GM12865 (cell line): ENCODE results near the gene GATA5.

Source experiments
- DNase-seq: peaks from one replicate; pipeline ENCODE4 v3.0.0; 2010; ENCODE audit warnings: low read depth
- H3K4me3 ChIP-seq: 2 replicates; pipeline ENCODE4 v1.5.1; 2011; ENCODE audit warnings: mild to moderate bottlenecking, low read depth, low read length, control low read depth
- TF ChIP-seq, protein P1 (sequence below): IDR thresholded peaks from 2 replicates; pipeline ENCODE4 v1.5.1; 2011; ENCODE audit warnings: low read length, control low read depth, low read depth, inconsistent platforms; ENCODE audit not compliant: insufficient read depth; ENCODE audit errors: missing control alignments

Gene GATA5

DNA sequence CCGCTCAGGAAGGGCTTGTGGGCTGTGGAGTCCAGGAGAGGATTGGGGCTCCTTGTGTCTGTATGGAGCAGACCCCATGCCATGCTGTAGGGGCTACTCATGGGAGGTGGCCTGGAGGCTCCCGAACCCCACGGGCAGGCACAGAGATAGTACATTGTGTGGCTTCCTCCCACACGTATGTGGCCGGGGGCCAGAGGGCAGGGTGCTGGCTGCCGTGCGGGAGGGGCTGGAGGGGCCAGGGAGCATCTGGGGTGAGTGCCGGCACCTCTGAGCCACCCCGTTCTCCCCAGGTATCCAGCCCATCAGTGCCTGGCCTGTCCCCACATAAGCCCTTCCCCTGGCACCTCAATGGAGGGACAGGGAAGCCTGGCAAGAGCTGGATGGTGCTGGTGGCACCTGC, 56.0 kb downstream of the GATA5 start:
- no peak overlapping the region for H3K4me3 ChIP-seq
- no peak for DNase-seq
- TF ChIP-seq, protein P1, sequence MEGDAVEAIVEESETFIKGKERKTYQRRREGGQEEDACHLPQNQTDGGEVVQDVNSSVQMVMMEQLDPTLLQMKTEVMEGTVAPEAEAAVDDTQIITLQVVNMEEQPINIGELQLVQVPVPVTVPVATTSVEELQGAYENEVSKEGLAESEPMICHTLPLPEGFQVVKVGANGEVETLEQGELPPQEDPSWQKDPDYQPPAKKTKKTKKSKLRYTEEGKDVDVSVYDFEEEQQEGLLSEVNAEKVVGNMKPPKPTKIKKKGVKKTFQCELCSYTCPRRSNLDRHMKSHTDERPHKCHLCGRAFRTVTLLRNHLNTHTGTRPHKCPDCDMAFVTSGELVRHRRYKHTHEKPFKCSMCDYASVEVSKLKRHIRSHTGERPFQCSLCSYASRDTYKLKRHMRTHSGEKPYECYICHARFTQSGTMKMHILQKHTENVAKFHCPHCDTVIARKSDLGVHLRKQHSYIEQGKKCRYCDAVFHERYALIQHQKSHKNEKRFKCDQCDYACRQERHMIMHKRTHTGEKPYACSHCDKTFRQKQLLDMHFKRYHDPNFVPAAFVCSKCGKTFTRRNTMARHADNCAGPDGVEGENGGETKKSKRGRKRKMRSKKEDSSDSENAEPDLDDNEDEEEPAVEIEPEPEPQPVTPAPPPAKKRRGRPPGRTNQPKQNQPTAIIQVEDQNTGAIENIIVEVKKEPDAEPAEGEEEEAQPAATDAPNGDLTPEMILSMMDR, result no peak

DNA sequence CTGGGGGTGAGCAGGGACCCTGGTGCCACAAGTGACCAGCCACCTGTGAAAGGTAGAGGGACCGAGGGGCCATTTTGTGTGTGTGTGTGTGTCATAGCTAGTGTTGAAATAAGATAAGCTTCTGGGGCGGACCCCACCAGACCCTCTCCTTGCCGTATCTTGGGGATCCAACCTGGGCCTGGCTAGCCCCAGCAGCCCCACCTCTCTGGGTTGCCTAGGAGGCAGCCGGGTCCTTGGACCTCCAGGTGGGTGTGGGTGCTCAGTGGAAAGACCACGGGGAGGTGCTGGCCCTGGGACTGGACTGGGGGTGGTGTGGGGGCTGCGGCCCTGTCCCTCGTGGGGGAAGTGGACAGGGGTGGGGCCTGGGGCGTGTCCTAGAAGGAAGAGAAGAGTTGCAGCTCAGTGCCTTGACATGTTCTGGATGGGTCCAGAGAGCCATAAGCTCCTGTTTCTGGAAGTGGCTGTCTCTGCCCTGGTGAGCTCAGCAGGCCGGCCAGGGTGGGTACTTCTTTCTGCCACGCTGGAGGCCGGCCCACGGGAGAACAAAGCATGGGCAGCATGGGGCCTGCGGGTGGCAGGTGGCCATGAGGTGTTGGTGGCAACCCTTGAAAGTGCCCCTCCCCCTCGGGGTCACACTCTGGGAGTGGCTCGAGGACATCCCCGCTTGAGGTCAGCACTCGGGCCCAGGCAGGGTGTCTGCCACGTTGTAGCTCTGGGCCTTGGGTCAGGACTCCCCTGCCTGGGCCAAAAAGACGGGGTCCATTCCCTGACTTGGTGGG, 56.9 kb downstream of the GATA5 start:
- TF ChIP-seq, protein P1, result no peak
- H3K4me3 ChIP-seq, result no peak overlapping the region
- no peak for DNase-seq

DNA sequence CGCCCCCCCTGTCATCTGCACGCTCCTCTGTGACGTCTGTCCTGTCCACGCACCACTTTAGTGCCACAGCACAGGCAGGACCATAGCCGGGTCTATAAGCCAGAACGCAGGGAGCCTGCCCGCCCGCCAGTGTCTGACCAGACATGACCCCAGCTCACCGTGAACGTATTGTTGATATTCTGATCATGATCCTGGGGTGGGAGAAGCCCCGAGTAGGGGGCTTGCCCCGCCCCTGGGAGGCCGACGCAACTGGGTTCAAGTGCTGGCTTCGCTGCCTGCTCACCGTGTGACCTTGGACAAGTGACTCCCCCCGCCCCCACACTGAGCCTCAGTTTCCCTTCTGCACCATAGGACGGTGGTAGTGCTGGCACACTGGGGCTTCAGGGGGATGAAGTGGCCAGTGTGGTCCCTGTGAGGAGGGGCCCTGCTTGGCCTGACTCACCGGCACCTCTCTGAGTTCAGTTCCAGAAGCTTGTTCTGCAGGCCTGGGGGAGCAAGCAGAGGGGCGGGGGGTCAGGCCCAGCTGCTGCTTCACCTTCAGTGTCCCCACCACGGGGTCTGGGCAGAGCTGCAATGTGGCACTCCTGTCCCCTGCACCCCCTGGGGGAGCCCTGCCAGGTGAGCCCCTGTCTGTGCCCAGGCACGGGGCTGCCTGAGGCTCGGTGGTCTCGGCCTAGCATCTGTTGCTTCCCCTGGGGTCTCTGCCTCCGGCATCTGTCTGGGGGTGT, 57.6 kb downstream of the GATA5 start:
- H3K4me3 ChIP-seq, result no peak overlapping the region
- TF ChIP-seq, protein P1, result no peak
- DNase-seq, result no peak

DNA sequence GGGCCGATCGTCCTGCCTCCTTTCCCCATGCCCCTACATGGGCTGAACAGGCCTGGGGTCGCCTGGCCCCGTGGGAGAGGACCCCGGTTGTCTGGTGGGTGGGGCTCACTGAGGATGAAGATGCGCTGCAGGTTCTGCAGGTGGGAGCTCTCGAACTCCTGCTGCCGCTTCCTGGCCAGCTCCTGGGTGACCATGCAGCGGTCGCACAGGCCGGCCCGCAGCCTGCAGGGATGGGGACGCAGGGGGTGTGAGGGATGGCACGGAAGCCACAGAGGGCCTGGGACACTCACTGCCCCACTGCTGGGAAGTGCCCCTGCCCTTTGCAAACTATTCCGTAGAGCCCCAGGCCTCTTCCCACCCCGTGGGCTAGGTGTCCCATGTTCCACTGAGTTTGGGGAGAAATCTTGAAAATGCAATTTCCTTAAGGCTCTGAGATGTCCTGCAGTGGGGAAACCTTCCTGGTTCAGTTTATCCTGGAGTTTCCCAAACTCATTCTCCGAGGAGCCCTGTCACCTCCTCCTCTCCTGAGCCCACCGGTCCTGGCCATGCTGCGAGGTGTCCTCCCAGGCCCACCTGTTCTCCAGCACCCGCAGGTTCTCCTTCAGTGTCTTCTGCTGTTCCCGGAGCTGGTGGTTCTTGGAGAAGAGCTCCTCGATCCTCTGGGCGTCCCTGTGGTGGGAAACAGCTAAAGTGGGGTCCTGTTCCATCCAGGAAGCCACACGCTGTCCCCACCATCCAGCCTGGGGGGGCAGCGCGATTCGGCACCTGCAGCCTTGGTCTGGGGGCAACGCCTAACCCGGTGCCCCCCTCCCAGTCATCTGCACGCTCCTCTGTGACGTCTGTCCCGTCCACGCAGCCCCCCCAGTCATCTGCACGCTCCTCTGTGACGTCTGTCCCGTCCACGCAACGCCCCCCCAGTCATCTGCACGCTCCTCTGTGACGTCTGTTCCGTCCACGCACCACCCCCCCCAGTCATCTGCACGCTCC, 58.9 kb downstream of the GATA5 start:
- DNase-seq, result no peak
- no peak overlapping the region for H3K4me3 ChIP-seq
- TF ChIP-seq, protein P1, result no peak

DNA sequence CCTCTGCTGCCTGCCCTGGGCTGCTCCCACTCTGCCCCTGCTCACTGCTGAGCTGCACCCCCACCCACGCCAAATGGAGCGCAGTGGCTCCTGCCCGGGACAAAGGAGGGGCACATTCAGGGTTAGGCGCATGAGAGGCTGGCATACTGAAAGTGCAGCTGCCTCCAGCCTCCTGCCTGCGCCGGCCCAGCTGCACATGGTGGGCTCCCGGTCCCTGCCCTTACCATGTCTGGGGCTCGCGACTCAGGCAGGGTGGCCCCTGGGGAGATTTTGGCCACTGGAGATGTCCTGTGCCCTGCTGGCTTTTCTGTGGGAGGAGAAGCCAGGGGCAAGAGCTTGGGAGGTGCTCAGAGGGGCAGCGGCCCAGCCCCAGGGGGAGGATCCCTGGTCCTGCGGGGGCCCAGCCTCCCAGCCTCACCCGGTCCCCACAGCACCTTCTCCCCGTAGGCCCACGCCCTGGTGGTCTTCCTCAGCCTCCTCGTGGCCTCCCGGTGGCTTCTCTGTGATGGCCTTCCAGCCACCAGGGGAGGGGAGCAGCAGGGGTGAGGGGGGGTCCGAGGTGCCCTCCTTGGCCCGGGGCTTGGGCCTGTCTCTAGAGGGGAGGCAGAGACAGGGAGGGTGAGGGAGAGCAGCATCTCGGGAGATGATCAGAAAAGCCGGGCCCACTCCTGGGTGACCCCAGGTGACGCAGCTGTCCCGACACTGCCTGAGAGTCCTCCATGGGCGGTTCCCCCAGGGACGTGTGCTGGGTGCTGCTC, 60.3 kb downstream of the GATA5 start:
- TF ChIP-seq, protein P1, result no peak
- H3K4me3 ChIP-seq, result no peak overlapping the region
- no peak for DNase-seq

DNA sequence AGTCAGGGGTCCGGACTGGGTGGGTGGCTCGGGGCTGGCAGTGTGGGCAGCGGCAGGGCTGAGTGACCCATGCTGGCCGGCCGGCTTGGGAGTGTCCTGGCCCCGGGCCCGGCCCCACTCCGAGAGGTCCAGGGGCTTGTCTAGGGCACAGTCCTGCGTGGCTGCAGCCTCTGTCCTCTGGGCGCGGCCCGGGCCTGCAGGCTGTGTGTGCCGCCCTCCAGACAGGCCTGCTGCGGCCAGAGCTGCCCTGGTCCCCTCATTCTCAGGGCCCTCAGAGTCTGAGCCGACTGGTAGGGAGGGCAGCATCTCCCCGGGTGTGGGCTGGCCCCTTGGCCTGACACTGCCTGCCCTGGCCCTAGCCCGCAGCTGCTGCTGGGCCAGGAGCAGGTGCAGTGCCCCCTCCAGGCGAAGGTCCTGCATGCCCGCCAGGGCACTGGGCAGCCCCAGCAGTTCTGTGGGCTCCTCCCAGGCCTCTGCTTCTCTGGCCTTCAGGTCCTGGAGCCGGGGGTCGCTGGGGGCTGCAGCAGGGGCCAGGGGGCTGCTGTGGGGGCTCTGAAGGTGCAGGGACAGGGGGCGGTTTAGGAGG, 61.8 kb downstream of the GATA5 start:
- no peak overlapping the region for H3K4me3 ChIP-seq
- no peak for DNase-seq
- TF ChIP-seq, protein P1, result peak; percentile 9
